ENCODE data around the gene PALLD.

GRCh38 chr4:168743601-168744000, 246.7 kb downstream of the PALLD start:
- TF ChIP-seq CTCF (IDR thresholded peaks at IDR 0.05) = no peak
- no peak for TF ChIP-seq POLR2A (IDR thresholded peaks at IDR 0.05)

Measured in testis (tissue), 2 donors.